NCI-H446 treated with DMSO at 0.1 percent for 48 hours (cell line): Measurements from ENCODE around the gene MRLN.
"Not testable (repeated sequence)": the region's sequence is repeated elsewhere in the genome, so short reads cannot be mapped to it uniquely, and the experiment has no call there.

Experiments
- DNase-seq: peaks from one replicate; lab custom pipeline; 2025; lab: John Stamatoyannopoulos, UW

Gene MRLN

DNA sequence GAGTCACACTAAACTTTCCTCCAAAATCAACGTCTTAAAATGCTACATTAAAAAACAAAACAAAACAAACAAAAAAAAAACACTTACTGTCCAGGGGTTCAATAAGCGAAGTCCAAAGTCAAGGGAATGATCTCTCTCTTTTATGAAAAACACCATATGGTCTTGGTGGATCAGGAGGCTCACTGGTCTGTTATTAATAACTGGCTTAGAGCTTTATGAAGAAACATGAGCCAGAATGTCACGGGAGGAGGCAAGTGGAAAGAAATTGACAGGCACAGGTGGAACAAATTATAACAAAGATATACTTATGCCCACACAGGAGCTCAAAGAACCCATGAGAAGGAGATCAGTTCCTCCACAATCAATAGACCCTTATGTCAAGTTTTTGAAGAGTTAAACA lies at the start of gene MRLN:
Gene MRLN (minus strand): TSS at position 189 of the 400 bp plus-strand sequence.
- peak; percentile 58 for DNase-seq

DNA sequence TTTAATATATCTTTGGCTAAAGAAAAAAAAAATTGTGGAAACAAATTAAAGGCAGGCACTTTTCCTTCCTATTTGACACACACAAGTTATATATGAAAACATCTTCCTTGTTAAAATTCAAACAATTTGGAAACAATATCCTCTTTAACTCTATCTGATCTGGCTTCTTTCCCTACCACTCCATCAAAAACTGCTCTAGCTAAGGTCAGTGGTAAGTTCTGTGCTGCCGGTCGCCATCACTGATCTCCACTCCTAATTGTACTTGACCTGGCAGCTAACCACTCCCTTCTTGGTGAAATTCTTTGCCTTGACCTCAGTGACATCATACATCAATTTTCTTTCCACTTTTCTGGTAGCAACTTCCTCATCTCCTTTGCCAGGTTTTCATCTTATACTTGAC lies 47.9 kb upstream of the MRLN start:
- no peak for DNase-seq

DNA sequence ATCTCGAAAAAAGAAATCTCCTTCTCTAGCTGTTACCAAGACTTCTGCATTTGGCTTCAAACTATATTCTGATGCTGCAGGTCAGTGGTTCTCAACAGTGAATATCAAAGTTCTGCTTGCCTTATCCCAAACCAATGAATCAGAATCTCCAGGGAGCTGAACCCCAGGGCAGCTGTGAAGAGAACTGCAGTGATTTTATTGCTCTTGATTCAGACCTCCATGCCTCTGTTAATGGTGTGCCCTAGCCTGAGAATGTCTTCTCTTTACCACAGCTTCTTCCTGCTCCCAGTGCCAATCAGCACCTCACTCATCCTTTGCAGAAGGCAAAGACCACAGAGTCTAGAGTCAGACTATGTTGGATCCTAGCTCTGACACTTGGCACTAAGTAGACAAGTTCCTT lies 46.2 kb upstream of the MRLN start:
- DNase-seq: no peak

DNA sequence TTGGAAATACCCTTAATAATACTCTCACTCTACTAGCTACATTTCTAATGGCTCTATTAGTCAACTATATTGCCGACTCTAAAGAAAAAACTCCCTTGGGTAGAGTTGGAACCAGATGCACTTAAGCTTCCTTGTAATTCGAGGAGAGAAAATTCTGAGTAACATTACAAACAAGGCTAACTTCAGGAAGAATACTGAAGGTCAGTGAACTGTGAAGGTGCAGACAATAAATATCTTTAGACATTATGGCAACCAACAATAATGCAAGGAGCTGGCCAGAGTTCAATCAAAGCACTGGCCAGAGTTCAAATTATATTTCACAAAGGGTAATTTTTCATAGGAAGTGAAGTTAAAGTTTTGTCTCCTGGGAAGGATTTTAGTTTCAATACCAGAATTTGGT lies 40.7 kb upstream of the MRLN start:
- DNase-seq: peak; percentile 28

DNA sequence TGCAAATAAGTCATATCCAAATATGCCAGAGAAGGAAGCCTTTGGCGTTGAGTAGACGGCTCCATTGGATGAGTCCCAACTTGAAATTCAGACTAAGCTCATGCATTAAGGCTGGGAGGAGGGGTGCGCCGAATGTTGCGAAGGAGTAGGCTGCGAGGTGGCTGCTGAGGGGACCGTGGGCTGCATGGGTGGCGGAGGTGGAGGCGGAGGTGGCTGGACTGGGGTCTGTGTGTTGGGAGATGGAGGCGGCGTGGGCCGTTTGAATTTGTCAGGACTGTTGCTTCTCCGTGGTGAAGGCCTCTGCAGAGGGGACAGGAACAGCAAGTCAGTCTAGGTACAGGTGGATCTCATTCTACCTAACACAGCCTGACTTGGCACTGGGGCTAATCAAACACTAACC lies 39.6 kb upstream of the MRLN start:
- no peak for DNase-seq

DNA sequence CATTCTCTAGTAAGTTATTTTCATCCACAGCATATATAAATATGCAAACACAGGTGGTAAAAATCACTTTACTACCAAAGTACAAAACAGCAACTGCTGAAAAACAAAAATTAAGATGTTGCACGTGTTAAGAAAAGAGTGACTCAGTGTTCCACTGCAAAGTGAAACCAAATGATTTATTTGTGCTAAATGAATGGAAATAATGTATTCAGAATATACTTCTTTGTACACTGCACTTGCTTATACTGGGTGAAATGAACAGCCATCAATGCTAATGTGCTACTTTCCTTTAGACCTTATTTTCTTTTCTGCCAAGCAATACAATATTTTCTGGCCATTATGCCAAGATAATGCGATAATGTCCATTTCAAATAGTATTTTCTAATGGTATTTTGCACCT lies 38.3 kb upstream of the MRLN start:
- no peak for DNase-seq

DNA sequence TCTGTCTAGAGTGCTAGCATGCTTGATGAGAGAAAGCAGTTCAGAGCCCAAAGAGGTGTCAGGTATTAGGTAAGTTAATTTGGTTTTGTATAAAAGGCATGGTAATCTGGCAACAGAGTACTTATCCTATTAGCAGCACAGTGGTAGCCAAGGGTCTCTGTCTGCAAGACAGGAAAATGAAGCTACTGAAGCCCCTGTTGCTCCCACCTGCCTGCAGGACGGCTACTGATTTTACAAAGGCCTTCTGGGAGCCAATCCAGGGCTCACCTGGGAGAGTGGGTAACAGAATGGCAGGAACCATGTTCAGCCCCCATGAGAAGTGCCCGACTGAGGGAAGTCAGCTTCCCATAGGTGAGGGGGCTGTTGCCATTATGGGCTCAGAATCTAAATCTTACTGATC lies 36.8 kb upstream of the MRLN start:
- not testable (repeated sequence) for DNase-seq

DNA sequence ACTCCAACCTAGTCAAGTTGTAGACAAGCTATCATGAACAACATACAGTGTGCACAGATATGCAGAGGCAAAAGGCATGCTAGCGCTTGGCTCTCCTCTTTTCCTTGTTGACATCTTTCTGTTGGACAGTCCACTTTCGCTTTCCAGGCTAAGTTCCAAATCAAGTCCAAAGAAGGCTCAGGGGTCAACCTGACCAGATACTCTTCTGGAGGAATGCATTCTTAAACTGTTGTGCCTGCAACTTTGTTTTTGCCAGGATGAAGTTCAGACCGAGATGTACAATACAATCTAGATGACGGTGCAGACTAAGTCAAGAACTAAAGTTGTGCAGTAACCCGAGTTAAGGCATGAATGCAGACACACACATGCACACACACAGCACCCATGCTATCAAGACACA lies 35.7 kb upstream of the MRLN start:
- DNase-seq: not testable (repeated sequence)

DNA sequence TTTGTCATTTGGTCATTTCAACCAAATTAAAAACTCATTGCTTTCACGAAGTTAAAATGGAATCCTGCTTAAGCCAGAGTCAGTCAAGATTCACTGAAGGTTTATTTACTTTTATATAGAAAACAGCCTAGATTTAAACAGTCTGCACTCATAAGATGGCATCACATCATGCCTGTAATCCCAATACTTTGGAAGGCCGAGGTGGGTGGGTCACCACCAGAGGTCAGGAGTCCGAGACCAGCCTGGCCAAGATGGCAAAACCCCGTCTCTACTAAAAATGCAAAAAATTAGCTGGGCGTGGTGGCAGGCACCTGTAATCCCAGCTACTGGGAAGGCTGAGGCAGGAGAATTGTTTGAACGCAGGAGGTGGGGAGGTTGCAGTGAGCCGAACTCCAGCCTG lies 33.8 kb upstream of the MRLN start:
- not testable (repeated sequence) for DNase-seq

DNA sequence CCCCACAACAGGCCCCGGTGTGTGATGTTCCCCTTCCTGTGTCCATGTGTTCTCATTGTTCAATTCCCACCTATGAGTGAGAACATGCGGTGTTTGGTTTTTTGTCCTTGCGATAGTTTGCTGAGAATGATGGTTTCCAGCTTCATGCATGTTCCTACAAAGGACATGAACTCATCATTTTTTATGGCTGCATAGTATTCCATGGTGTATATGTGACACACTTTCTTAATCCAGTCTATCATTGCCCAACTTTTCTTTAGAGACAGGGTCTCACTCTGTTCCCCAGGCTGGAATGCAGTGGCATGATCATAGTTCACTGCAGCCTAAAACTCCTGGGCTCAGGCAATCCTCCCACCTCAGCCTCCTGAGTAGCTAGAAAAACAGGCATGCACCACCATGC lies 32.2 kb upstream of the MRLN start:
- DNase-seq: not testable (repeated sequence)

DNA sequence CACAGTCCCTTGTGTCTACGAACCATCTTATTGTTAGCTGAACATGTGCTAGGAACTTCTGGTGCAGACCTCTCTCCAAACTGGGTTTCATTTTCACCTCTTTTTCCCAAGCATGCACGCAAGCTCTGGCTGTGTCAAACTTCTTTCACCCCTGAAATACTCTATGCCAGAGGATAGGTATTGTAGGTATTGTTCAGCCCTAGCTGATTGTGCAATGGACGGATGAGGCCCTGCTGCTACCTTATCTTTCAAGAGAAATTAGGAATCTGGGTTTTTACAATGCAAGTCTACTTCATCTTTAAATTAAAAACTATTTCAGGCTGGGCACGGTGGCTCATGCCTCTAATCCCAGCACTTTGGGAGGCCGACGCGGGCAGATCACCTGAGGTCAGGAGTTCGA lies 28.3 kb upstream of the MRLN start:
- DNase-seq: no peak

DNA sequence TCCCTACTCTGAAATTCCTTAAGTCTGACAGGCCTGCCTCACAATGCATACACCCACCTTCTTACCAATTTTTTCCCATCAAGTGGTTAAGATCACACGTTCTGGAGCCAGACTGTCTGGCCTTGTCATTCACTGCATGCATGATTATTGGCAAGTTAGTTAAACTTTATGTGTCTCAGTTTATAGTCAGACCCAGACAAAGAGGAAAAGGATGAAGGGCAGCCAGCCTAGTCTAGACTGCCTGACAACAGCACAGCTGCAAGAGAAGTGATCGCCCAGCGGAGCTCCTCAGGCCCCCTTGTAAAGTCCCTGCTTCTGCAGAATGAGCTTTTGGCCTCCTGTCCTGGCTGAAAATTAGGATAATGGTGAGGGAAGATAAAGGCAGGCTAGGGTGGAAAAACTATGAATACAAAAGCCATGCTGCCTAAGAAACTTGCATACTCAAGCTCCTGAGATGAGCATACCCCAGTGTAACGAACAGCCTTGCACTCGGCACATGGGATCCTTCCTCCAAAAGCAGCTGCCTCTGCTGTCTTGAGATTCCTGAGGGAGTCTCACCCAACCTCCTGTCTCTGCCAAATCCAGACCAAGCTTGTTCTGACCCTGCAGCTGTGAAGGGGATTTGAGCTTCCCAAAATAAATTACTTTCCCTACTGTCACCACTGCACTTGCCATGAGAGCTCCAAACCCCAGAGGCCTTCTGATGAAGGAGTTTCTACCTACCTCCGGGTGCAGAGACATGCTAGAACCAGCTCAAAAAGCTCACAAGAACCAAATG lies 26.7 kb upstream of the MRLN start:
- no peak for DNase-seq

DNA sequence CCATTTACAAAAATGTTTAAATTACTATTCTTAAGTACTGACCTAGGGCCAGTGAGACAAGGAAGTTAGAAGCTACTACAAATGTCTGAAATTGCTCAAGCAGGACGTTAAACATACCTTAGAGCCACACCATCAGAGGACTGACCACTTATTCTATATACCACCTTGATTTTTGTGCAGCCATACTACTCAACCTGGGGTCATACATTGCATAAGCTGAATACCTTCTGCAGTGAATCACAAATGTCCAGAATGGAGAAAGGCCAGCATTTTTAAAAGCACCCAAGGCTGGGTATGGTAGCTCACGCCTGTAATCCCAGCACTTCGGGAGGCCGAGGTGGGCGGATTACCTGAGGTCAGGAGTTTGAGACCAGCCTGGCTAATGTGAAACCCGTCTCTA lies 21.2 kb upstream of the MRLN start:
- no peak for DNase-seq

DNA sequence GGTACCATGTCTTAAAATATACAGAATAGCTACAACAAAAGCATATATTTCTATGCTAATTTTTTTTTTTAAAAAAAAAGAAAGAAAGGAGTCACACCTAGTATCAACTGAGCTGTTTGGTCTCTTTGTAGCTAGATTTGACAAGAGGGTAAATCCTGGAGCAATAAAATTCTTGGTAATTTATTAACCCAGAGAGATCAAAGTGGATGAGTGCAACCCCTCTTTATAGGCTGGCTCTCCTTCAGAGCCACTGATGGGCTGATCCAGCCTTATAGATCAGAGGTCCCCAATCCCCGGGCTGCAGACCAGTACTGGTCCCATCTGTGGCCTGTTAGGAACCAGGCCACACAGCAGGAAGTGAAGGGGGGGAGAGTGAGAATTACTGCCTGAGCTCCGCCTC lies 19.8 kb upstream of the MRLN start:
- no peak for DNase-seq

DNA sequence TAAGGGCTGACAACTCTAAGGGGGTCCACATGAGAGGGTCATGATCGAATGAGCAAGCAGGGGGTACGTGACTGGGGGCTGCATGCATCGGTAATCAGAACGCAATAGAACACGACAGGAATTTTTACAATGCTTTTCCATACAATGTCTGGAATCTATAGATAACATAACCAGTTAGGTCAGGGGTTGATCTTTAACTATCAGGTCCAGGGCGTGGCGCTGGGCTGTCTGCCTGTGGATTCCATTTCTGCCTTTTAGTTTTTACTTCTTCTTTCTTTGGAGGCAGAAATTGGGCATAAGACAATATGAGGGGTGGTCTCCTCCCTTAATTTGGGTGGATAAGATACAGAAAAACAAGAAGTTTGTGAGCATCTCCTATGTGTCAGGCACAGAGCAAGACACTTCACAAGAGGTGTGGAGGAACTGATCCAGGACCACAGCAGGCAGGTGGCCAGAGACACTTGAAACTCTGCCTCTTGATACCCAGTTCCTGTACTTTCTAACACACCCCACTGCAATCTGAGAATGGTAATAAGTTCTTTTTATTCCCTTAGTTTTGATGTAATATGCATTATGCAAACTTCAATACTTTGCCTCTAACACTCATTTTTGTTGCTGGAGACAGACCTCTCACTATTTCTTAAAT lies 18.0 kb upstream of the MRLN start:
- no peak for DNase-seq

DNA sequence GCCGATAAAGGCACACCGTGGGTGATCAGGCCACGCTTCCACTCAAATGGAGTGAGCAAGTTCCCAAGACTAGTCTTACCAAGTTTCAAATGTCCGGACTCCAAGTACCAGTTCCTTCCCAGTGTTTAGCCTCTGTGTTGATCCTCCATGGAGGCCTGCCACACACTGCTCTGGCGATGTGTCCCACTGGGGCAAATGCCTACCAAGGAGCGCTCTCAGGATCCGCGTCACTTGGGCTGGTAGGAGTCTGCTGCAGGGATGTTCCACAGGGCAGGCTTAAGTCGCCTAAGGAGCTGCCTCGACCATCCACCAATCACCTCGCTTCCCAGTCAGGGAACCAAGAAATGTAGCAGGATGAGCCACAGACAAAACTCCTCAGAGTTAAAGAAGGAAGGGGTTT lies 17.4 kb upstream of the MRLN start:
- DNase-seq: no peak

DNA sequence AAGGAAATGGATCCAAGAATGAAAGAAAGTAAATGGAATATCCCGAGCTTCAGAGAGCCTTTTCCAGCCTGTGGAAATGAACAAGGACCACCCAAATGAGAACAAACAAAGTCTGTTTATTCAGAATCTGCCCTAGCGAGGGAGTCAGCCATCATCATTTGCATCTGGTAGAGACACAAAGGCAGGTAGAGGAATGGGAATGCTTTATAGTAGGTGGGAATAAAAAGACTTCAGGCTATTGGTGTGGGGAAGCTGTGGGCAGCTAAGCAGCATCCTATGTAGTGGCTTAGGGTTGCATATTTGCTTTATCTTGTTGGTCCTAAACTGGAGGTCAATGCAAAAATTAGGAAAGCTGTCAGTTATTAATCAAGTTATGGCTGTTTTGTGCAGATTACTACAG lies 9.2 kb upstream of the MRLN start:
- no peak for DNase-seq

DNA sequence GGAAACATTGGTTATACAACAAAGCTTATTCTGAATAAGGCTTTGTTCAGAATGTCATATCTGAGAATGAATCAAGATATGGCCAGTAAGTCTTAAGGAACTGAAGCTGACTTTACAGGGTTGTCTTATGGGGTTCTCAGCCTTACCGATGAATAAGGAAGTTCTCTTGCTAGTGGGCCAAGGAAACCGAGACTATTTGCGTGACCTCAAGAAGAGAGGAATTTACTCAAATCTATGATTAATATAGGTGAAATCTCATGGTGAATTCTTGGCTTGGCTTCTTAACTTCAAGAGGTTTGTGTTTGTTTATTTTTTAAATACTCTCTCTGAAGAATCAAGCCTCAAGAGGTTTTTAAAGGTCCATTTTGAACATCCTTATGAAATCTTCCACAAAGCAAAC lies 4.7 kb upstream of the MRLN start:
- DNase-seq: no peak

DNA sequence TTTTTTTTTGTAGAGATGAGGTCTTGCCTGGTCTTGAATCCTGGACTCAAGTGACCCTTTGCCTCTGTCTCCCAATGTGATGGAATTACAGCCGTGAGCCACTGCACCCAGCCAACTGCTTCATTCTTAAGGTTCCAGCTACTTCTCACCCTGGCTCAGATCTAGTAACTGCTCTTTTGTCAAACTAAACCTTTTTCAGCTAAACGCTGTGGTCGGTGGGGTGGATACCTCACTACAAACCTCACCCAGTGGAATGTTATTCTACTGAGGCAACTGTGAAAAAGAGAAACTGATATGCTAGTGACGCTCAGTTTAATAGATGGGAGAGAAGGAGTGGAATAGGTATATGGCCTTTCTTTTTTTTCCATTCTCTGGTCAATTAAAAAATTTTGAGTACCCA lies 1.7 kb upstream of the MRLN start:
- no peak for DNase-seq

DNA sequence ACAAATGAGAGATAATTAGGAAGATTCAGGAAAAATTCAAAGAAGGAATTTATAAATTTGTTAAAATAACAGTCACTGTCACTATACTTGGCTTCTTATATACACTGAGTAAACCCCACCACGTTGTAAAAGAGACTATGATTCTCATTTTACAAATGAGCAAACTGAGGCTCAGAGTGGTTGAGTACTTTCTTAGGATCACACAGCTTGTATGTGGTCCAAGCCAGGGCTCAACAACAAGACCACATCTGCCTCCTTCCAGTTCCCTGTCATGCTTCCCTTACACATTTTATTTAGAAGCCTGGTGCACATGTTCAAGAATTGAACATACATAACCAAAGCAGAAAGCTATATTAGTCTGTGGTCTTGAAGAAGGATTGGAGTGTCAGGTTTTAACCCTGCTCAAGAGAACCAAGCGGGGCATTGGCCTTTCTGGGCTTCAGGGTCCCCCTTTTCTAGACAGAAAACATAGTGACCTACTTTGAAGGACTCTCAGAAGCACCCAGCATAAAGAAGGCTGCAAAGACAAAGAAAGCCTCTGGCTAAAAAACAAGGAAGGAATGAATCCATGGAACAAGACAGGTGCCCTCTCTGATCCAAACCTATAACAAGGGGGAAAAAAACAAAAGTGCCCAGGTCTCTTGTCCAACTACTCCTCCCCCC lies 846 bp downstream of the MRLN start:
- DNase-seq: no peak

DNA sequence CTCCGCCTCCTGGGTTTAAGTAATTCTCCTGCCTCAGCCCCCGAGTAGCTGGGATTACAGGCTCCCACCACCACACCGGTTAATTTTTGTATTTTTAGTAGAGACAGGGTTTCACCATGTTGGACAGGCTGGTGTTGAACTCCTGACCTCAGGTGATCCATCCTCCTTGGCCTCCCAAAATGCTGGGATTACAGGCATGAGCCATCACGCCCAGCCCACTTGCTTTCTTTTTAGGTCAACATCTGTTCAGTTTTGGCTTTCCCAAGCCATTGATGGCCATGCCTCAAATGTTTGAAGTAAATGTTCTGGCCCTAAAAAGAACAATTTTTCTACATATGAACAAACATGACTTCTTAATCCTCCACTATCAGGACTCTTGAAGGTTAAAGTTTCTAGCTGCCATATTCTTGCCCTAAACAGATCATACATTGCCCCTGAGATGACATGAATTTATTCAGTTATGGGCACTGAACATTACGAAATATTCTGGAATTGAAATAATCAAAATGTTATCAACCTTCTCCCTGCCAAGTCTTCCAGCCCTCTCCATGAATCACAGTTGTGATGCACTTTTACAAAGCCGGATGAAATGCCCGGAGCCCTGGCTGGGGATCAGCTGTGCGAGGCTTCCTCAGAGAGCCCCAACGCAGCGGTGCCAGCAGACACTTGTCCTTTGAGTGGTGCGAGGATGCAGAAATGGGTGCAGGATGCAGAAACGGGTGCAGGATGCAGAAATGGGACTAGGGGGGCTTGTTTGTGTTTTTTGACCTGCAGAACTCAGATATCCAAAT lies 2.9 kb downstream of the MRLN start:
- peak; percentile 27 for DNase-seq

DNA sequence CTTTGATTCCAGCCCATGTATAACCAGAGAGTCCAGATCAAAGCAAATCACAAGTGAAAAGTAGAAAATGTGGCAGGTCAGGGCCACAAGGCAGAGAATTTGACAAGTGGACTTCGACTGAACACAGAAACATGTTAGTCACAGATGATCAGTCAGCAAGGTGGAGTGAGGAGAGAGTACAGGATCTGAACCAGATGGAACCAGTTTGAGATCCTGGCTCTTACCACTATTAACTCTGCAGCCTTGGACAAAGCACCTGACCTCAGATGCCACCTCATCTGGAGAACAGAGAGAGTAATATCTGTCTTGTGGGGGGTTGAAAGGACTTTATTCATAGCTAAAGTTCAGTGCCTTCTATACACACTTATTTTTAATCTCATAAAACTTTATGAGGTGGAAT lies 4.4 kb downstream of the MRLN start:
- DNase-seq: no peak
